GM21528 (cell line): ENCODE measurements around the gene RPP14.
"Not testable (repeated sequence)": the region's sequence is repeated elsewhere in the genome, so short reads cannot be mapped to it uniquely, and the experiment has no call there.

ENCODE experiments used
- ATAC-seq: cut with Tn5 transposase; IDR thresholded peaks from one replicate; pipeline ENCODE4 v1.9.1; 2021; ENCODE audit warnings: mild to moderate bottlenecking, moderate library complexity; ENCODE audit not compliant: unreplicated experiment, low FRiP score

Gene RPP14

DNA sequence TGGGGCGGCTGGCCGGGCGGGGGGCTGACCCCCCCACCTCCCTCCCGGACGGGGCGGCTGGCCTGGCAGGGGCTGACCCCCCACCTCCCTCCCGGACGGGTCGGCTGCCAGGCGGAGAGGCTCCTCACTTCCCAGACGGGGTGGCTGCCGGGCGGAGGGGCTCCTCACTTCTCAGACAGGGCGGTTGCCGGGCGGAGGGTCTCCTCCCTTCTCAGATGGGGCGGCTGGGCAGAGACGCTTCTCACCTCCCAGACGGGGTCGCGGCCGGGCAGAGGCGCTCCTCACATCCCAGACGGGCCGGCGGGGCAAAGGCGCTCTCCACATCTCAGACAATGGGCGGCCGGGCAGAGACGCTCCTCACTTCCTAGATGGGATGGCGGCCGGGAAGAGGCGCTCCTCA, 15.6 kb upstream of the RPP14 start:
- not testable (repeated sequence) for ATAC-seq

DNA sequence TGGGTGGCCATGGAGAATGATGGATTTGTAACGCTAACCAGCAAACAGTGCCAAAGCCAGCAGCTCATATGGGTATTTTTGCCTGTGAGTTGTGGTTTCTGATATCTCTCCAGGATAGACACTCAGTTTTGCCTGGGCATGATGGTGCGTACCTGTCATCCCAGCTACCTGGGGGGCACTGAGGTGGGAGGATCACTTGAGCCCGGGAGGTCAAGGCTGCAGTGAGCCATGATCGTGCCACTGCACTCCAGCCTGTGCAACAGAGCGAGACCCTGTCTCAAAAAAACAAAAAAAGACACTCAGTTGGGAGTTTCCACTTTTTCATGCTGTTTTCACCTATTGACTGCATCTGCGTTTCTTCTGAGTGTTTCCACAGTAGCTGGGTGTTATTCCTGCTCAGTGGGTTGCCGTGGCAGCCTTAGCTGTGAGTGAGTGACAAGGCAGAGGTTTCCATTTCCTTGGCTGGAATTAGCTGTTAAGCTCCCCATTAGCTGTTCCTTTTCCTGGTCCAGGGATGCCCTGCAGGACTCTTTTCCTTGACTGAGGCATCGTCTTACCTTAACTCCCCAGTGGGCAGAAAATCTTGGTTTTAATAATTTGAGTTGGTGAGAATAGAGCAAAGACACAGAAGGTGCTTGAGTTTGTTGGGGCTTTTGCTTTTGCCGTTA, 14.2 kb upstream of the RPP14 start:
- ATAC-seq: no peak

DNA sequence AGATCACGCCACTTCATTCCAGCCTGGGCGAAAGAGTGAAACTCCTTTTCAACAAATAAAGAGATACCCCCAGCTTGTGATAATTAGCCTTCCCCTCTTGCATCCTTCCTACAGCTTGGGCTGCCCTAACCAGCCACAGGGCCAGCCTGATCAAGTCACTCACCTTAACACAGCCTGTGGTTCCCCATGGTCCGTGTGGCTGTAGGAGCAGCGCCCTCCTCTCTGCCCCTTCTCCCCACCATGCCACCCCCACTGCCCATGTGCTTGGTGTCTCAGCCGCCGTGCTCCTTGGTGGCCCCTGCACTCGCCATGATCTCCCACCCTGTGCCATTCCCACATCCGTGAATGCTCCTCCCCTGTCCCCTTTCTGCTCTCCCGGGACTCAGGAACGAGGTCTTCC, 13.2 kb upstream of the RPP14 start:
- ATAC-seq: no peak

DNA sequence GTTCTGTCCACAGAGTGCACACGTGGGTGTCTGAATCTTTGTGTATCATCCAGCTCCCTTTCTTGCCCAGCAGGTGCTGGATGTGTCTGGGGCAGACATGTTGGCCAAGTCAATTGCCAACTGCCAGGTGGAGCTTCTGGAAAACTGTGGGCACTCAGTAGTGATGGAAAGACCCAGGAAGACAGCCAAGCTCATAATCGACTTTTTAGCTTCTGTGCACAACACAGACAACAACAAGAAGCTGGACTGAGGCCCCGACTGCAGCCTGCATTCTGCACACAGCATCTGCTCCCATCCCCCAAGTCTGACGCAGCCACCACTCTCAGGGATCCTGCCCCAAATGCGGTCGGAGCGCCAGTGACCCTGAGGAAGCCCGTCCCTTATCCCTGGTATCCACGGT, 12.5 kb upstream of the RPP14 start:
- no peak for ATAC-seq

DNA sequence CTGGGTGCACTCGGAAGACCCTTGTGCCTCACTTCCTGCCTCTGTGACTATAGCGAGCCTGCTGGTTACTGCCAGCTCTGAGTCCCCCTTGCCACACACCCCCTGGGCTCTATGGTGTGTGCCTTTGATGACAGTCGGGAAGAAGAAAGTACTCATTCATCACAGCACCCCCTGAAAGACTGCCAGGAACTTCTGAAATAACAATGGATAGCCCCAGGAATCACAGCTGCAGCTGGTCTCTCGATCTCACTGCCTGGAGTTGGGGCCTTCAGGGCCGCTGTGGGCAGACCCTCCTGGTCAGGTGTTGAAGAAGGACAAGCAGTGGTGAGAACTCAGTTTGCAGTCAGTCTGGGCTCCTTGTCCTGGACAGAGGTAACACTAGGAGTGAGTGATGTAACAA, 9.8 kb upstream of the RPP14 start:
- no peak for ATAC-seq

DNA sequence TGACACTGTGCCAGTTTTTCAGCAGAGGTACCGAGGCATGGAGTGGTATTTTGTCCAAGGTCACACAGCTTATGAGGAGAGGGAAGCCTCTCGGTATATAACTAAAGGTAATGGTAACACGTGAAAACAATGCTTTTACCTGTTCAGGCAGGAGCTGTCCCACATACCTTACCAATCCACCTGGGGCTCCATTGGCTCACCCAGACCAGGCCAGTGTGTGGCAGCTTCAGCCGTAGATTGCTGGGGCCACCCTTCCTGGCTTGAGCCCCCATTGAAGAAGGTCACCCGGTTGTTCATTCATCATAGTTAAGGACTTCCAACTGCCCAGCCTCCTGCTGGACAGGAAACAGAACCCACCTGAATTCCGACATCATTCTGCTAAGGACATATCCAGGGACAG, 9.2 kb upstream of the RPP14 start:
- ATAC-seq: no peak

DNA sequence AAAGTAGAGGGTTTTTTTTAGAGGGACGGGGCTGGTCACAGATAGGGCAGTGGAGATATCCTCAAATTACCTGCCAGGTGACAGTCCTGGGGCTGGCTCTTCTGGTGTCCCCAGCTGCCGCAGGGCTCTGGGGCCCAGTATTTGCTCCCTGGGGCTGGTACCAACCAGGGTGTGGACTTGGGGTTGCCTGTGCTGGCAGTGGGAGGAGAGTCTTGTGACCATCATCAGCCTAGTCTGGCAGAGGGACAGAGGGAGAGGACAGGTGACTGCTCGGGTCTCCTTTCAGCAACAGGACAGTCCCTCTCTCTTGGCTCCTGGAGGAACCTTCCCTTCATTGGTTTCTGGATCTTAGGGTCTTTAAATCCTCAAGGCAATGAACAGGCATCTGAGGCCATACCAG, 7.9 kb upstream of the RPP14 start:
- ATAC-seq: no peak

DNA sequence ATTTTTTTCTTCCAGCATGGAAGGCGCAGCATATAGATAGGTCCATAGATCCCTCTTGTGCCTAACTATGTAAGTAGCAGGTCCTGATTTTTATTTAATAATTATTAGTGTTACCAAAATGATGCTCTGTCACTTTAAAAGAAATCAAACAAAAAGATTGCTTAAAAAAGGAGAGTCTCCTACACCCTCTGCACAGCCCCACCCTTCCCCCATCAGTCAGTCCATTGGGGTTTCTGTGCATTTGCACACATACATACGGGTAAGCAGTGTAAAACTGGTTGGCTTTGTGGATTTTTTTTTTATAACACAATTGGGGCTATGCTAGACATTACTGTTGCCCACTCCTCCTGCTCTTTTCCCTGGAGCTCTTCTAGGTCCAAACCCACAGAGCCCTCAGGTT, 7.0 kb upstream of the RPP14 start:
- ATAC-seq: no peak

DNA sequence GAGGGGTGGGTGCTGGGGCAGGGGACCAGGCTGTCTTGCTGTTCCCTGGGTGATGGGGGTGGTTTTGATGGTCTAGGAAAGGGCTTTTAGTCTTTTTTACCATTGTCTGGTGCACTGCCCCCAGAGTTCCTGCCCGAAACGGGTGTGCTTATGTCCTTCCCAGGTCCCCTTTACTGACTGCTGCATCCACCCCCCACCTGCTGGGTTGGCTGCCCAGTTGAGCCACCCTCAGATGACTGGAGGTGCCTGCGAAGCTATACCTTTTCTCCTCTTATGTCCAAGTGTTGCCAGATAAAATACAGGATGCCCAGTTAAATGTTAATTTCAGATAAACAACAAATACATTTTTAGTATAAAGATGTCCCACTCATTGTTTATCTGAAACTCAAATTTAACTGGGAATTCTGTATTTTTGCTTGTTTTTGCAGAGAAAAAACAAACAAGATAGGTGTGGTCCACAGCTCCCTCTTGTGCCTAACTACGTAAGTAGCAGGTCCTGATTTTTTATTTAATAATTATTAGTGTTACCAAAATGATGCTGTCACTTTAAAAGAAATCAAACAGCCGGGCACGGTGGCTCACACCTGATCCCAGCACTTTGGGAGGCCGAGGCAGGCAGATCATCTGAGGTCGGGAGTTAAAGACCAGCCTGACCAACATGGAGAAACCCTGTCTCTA, 6.1 kb upstream of the RPP14 start:
- ATAC-seq: no peak

DNA sequence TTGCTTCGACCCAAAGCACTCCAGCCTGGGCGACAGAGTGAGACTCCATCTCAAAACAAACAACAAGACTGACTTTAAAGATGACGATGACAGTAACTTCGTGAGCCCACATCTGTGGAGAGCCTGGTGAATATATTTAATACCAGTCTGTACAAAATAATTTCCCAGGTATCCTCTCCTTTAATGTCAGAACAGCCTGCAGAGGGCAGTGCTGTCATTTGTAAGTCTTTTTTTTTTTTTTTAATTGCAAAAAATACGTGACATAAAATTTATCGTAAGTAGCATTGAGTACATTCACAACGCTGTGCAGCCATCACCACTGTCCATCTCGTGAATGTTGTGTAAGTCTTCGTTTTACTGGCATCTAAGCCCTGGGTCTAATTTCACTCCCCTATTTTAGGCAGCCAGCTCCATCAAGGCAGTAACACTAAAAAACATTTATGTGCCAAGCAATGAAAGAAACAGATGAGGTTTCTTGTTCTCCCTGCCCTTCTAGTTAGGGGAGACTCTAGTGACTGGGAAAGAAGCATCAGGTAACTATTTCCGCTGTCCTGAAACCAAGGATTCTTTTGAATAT, 1.7 kb downstream of the RPP14 start:
- no peak for ATAC-seq

DNA sequence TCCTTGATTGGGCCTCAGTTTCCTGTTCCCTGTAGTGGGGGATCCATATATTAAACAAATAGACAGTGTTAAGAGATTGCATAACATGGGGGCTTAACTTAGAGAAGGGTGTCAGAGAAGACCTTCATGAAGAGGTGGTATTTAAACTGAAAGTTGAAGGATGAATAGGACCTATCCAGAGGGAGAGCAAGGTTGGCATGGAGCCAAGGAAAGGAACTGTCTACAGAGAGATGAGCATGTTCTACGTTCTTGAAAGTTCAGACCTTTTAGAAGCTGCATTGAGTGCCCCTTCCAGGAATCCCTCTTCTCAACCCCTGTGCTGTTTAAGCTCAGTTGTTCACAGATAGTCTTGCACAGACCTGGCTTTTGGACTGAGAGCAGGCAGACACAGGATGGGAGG, 2.7 kb downstream of the RPP14 start:
- ATAC-seq: no peak

DNA sequence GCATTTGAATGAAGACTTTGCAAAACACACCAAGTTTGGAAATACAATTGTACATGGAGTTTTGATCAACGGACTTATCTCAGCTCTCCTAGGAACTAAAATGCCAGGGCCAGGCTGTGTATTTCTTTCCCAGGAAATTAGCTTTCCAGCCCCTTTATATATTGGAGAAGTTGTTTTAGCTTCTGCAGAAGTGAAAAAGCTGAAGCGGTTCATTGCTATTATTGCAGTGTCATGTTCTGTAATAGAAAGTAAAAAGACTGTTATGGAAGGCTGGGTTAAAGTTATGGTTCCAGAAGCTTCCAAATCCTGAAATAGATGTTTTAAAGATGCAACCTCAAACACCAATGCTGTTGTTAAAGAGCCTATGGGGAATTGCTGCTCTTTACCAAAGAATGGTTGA, 11.8 kb downstream of the RPP14 start:
- ATAC-seq: no peak

DNA sequence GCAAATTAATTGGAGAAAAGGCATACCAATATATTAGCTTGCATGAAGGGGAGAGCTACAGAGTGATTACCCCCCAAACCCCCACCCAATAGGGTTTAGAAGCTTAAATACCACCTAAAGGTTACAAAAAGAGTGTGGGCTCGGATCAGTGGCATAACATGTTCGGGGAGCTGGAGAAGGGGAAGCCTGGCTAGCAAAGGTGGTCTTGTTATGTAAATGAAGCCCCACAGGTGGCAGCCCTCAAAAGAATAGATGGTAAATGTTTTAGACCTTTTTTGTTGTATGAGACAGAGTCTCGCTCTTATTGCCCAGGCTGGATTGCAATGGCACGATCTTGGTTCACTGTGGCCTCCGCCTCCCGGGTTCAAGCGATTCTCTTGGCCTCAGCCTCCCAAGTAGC, 15.7 kb downstream of the RPP14 start:
- ATAC-seq: no peak

DNA sequence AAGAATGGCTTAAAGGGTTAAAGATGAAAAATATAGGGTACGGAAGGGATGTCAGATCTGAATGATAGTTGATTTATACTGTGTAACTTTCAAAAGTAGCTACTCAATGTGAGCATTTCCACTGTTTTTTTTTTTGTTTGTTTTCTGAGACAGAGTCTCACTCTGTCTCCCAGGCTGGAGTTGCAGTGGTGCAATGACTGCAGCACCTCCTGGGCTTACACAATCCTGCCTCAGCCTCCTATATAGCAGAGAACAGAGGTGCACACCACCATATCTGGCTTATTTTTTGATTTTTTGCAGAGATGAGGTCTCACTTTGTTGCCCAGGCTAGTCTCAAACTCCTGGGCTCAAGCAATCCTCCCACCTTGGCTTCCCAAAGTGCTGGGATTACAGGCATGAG, 16.7 kb downstream of the RPP14 start:
- ATAC-seq: no peak

DNA sequence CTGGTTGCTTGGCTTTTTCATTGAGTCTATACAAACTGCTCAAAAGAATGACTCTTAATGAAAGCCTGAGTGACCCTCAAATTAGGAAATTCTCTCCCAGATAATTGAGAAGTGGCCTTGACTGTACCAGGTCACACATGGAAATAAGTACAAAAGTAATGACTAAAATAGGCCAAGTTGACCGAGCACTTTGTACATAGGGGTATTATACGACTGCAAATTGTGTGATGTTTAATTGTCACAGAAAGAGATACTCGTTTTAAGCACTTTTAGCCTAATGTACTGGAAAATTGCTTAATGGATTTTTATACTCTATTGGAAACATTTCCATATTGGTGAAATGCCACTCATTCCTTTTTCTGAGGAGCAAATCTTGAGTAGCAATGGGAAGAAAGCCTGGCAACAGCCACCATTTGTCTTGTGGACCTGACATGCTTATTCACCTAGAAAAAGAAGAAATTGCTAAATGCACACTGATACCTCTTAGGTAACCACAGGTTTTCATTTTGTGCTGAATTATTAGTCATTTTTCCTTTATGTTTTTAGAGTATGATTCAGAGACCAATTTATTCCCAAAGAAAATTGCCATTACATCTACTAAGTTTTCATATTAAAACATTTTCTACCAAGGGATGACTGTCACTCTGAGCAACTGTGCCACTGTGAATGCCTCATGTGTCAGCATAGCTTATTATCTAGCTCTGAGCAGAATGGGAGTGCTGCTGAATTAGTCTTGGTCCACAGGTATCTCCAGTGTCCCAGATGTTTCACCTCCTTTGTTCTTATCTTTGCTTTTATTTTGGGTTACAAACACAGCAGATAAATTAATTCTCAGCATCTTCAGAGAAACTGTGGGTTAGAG, 17.7 kb downstream of the RPP14 start:
- ATAC-seq: no peak

DNA sequence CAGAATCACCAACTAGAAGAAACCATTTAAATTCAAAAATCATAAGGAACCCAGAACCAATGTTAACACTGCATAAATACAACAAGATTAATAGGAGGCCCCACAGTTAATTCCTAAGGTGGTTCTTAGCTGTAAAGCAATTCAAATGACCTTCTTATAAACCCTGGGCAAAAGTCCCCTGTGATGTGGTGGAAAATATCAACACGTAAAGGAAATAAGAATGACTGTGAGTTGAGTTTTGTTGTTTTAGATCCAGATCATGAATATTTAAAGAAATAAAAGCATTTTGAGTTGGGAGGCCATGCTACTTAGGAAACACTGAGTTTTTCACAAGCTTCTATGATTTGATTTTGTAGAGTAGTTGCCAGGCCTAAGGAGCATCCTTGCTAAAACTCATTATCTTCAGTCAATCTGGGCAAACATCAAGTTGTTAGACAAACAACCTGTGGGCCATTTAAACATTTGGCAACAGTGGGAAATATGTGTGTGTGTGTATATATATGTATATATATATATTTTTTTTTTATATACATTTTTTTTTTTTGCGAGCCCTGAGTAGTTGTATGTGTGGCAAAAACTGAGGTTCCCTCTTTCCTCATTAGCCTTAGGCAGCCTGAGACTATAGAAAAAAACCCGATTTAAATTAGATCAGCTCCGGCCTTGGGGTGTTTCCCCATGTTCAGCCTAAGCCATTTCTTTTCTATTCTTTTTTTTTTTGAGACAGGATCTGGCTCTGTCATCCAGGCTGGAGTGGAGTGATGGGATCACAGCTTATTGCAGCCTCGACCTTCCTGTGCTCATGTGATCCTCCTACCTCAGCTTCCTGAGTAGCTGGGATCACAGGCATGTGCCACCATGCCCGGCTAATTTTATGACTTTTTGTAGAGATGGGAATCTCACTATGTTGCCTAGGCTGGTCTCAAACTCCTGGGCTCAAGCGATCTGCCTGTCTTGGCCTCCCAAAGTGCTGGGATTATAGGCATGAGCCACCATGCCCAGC, 18.6 kb downstream of the RPP14 start:
- ATAC-seq: no peak

DNA sequence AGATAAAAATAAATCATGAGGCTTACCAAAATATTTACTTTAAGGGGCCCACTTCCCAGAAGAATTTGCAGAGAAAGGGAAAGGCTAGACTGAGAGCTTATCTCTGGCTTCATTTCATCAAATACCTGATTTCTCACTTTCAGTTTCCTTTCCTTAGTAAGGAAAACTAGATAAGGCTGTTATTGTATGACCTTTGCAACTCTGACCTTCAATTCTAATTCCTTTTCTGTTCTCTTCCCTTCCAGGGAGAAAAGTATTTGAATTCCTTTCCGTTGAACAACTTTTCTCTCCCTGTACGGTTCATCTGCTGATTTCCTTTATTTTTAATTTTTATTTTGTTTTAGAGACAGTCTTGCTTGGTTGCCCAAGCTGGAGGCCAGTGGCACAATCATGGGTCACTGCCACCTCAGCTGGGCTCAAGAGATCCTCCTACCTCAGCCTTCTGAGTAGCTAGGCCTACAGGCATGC, 19.5 kb downstream of the RPP14 start:
- no peak for ATAC-seq

DNA sequence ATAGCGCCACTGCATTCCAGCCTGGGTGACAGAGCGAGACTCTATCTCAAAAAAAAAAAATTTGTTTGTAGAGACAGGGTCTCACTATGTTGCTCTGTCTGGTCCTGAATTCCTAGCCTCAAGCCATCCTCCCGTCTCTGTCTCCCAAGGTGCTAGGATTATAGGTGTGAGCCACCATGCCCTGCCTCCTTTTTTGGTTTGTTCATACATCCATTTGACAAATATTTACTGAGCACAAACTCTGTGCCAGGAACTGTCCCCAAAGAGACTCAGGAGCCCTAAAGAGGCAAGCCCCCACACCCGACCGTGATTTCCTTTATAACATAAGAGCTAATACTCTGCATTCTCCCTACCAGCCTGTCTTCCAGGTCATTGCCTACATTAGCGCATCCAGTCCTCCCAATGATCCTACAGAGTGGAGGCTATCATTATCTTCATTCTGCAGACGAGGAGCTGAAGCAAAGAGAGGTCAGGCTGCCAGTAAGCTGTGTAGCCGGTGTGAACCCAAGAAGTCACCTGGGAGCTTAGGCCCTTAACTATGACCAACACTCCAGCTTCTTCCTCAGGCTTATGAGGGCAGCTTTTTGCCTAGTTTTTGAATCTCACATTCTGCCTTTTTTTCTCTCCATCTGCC, 20.3 kb downstream of the RPP14 start:
- no peak for ATAC-seq

DNA sequence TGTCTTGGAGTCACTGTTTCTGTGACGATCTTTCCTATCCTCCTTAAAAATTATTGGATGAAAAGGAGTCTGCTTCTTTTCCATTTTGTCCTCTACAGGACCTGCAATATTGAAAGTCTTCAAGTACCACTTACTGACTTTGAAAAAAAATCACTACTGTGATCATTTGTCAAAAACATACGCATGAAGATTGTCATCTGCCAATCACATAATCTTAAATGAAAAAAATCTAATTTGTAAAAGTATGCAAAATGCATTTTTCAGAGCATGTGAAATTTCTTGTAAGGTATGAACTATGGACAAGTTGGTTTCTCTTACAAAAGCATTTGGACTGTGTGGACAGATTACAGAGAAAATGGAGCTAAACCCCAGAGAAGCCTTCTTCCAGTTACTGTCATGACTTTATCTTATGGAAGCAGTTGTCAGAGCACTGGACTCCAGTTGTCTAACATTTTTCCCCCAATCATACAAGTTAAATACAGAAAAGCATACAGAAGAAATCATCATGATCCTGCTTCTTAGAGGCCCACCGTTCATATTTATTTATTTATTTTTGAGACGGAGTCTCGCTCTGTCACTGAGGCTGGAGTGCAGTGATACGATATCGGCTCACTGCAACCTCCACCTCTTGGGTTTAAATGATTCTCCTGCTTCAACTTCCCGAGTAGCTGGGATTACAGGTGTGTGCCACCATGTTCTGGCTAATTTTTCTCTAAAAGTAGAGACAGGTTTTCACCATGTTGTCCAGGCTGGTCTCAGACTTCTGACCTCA, 23.3 kb downstream of the RPP14 start:
- no peak for ATAC-seq
